RCC 7860 (cell line): ENCODE measurements around the gene TMEFF1.

Experiments used
- DNase-seq: peaks from one replicate; pipeline ENCODE4 v3.0.0-alpha.2; 2015; ENCODE audit warnings: low spot score
- FAIRE-seq: peaks from 2 replicates; lab custom pipeline; 2012; peaks lifted over from hg19 to GRCh38; lab: Jason Lieb, UNC

TMEFF1 gene

DNA sequence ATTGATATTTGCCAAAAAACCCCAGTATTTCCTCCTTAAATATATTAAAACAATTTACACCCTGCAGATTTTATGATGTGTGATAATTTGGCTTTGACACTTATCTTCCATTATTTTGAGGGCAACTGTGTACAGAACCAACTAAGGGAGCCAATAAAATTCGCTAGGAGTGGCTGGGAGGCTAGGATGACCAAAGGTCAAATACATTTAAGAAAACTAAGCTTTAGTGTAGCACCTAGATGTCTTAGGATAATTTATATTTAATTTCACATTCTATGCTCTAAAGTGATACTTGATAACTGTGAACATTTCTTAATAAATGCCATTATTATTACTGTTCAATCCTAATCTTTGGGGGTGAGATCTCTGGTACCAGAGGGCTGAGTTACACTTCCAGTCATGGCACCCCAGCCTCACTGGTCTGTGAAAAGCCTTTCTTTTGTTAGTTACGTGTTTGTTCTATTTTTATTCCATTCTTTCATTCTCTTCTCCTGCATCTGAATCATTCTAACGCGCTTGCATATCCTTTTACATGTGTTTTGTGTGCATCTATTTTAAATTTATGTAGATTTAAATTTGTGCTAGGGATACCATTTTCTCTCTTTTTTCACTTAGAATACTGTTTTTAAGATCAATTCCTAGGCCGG is 26.9 kb upstream of the TMEFF1 start:
- FAIRE-seq: no peak
- no peak for DNase-seq

DNA sequence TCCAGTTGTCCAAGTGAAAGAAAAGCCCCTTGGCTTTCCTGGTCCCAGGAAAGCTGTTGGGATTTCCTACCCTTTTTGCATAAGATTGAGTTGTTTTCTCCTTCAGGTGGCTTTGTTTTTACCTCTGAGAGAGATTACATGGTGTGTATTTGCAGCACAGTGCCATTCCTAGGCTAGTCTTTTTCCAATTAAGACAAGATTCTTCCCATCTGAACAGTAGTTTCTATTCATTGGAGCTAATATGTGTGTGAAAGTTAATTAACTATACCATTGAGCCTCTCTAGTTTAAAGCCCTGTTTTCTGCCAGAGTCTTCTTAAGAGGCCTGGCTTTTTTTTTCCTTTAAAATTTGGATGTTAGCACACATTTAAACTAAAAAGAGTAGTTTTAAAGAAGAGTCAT is 25.9 kb upstream of the TMEFF1 start:
- FAIRE-seq (no peak), DNase-seq (no peak)

GRCh38 chr9:100448266-100448665 is 24.7 kb upstream of the TMEFF1 start:
- DNase-seq (no peak), FAIRE-seq (no peak)

GRCh38 chr9:100449420-100449819 is 23.5 kb upstream of the TMEFF1 start:
- DNase-seq (no peak), FAIRE-seq (no peak)

- no peak for FAIRE-seq
- no peak for DNase-seq
Observed at GRCh38 chr9:100452894-100453293, 20.1 kb upstream of the TMEFF1 start.

GRCh38 chr9:100455470-100455869 is 17.5 kb upstream of the TMEFF1 start:
- no peak for FAIRE-seq
- no peak for DNase-seq

DNA sequence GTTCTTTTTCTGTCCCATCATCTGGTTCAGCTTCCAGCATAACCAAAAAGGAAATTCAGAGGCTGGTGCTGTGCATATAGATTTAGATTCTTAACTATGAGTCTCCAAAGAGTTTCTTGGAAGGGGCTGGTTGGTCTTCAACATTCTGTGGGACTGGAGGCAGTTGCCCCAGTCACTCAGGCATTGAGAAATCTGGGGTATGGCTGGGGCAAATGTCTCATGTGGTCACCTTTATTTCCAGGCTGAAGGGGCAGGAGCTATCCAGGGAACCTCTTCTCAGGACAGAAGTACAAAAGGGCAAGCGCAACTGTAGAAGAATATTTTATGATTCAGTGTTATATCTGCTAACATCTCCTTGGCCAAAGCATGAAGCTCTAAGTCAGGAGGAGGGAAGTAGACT is 15.4 kb upstream of the TMEFF1 start:
- FAIRE-seq: no peak

GRCh38 chr9:100459963-100460362 is 13.0 kb upstream of the TMEFF1 start:
- no peak for FAIRE-seq
- DNase-seq: no peak

More for the DNA sequence above, 15.4 kb upstream of the TMEFF1 start:
- DNase-seq: no peak

- DNase-seq: no peak
- FAIRE-seq: no peak
Observed at GRCh38 chr9:100465274-100465673, 7.7 kb upstream of the TMEFF1 start.

- no peak for FAIRE-seq
Observed at GRCh38 chr9:100465761-100466160, 7.2 kb upstream of the TMEFF1 start.

GRCh38 chr9:100466171-100466828 is 6.6 kb upstream of the TMEFF1 start:
- DNase-seq: no peak
- FAIRE-seq: no peak

More at GRCh38 chr9:100465761-100466160, 7.2 kb upstream of the TMEFF1 start:
- no peak for DNase-seq

- FAIRE-seq (peak; percentile 76), DNase-seq (peak; percentile 62)
Observed at GRCh38 chr9:100466829-100467221, 6.1 kb upstream of the TMEFF1 start.

DNA sequence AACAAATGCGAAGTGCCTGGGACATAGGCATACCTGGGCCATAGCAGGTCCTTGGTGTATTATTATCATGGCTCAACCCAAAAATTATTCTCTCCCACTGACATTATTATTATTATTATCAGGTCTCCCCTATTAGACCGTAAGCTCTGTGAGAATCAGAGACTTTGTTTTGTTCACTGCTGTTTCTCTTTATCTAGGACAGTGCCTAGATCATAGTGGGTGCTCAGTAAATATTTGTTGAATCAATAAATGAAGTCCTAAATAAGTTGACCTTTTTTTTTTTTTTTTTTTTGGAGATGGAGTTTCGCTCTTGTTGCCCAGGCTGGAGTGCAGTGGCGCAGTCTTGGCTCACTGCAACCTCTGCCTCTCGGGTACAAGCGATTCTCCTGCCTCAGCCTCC is 4.9 kb upstream of the TMEFF1 start:
- DNase-seq (no peak), FAIRE-seq (no peak)

GRCh38 chr9:100472268-100472667 is 681 bp upstream of the TMEFF1 start:
- DNase-seq (no peak), FAIRE-seq (no peak)

DNA sequence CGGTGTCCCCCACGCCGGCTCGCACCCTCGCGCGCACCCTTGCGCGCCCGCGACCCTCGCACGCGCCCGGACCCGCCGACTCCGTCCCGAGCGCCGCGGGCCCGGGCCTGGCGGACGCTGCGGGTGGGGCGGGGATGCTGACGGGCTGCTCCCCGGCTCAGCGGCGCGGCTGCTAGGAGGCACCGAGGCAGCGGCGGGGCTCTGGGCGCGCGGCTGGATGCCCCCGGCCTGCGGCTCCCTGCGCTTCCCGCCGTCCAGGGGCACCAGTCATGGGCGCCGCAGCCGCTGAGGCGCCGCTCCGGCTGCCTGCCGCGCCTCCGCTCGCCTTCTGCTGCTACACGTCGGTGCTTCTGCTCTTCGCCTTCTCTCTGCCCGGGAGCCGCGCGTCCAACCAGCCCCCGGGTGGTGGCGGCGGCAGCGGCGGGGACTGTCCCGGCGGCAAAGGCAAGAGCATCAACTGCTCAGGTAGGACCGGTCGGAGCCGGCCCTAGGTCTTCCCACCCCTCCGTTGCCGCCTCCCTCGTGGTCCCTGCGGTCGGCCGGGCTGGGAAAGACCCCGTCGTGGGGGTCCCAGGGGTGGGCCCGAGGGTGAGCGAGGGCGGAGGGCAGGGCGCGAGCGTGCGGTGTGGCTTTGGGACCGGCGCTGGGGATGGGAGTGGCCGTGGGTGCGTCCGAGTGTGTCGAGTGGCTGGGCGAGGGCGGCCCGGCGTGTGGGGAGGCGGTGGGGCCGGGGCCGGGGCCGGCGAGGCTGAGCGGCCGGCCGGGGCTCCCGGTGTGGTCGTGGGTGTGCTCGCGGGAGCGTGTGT is 530 bp downstream of the TMEFF1 start:
- DNase-seq (peak; percentile 28), FAIRE-seq (no peak)

- DNase-seq (no peak), FAIRE-seq (no peak)
Observed at GRCh38 chr9:100474082-100474923, 1.4 kb downstream of the TMEFF1 start.

- FAIRE-seq: no peak
- DNase-seq: no peak
Observed at GRCh38 chr9:100474924-100475276, 2.0 kb downstream of the TMEFF1 start.

DNA sequence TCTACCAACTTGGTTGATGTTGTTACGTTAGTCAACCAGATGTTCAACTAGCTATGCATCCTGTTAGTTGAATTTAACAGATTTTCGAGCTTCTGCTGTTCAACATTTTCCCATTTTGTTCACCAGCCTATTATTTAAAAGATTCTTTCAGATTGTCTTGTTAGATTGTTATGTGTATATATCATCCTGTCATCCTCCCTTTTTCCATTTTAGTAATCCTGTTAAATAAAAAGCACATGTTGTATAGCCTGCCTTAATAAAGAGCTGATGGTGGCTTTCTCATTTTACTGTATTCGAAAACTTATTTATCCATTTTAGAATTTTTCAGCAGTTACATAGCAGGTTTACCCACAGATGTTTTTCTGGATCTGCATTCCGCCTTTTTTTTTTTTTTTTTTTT is 4.3 kb downstream of the TMEFF1 start:
- FAIRE-seq: no peak

GRCh38 chr9:100478192-100478591 is 5.2 kb downstream of the TMEFF1 start:
- DNase-seq (no peak), FAIRE-seq (no peak)

More for the DNA sequence above, 4.3 kb downstream of the TMEFF1 start:
- DNase-seq: no peak

DNA sequence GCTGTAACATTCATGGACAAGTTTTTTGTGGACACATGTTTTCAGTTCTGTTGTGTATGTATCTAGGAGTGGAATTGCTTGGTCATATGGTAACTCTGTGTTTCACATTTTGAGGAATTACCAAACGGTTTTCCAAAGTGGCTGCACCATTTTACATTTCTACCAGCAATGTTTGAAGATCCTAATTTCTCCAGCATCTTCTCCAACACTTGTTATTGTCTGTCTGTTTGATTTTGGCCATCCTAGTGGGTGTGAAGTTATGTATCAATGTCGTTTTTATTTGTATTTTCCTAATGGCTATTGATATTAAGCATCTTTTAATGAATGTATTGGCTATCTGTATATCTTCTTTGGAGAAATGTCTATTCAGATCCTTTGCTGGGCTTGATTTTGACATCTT is 6.9 kb downstream of the TMEFF1 start:
- DNase-seq (no peak), FAIRE-seq (no peak)

DNA sequence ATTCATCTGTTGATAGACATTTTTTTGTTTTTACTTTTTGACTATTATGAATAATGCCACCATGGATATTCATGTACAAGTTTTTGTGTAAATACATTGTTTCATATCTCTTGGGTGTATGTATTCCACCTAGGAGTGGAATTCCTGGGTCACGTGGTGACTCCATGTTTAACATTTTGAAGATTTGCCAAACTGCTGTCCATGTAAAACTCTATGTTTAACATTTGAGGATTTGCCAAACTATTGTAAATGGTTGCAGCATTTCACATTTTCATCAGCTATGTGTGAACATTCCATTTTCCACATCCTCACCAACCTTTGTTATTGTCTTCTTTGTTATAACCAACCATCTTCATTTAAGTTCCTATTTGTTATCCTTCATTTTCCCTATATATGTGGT is 12.2 kb downstream of the TMEFF1 start:
- DNase-seq: no peak
- no peak for FAIRE-seq
